ENCODE data around the gene LMX1A. TPM values are rescaled to one million over a fixed set of nuclear protein-coding genes. Genes with fewer than 3 reads are reported as not detected.

The LMX1A gene
- polyA plus RNA-seq, 1 donor from 2014 or later, result 0.47 TPM

- no peaks in the 10 kb centered on the region for H3K9me3 ChIP-seq (ENCODE audit: low read length)
- H3K9ac ChIP-seq (ENCODE audit: low read length), result no peak overlapping the region
- H3K79me2 ChIP-seq (replicated peaks; ENCODE audit: insufficient read depth, low read length), result no peaks in the 10 kb centered on the region
These were observed 32.5 kb downstream of the LMX1A start for GRCh38 chr1:165324050-165324449.

GRCh38 chr1:165317612-165318011 lies 38.9 kb downstream of the LMX1A start:
- Histone ChIP-seq H3K4me2 (ENCODE audit: low read length) (no peak overlapping the region), H3K4me3 (ENCODE audit: low read length) (no peak overlapping the region), H3K79me2 (replicated peaks; ENCODE audit: insufficient read depth, low read length) (no peaks in the 10 kb centered on the region), H3K36me3 (ENCODE audit: insufficient read depth, low read length) (no peaks in the 10 kb centered on the region), H3F3A (ENCODE audit: insufficient read depth, low read length, poor library complexity, severe bottlenecking) (no peaks in the 10 kb centered on the region), H3K9me3 (ENCODE audit: low read length) (no peaks in the 10 kb centered on the region), H2AFZ (ENCODE audit: low read depth, low read length) (no peak overlapping the region), H3K9ac (ENCODE audit: low read length) (no peak overlapping the region), H3K9me2 (ENCODE audit: insufficient read depth, low read length) (no peaks in the 10 kb centered on the region), H3K27me3 (ENCODE audit: insufficient read depth, low read depth, low read length) (no peaks in the 10 kb centered on the region), H4K20me1 (ENCODE audit: insufficient read depth) (no peaks in the 10 kb centered on the region), H3K27ac (ENCODE audit: low read length) (no peak overlapping the region)
- TF ChIP-seq SMC3 (conservative IDR thresholded peaks at IDR 0.05; ENCODE audit: poor library complexity) (no peak), EZH2 (IDR thresholded peaks at IDR 0.05; ENCODE audit: borderline replicate concordance, insufficient read depth, low read length, poor library complexity, severe bottlenecking) (no peak), TAF1 (IDR thresholded peaks at IDR 0.05; ENCODE audit: low read depth) (no peak), MXI1 (conservative IDR thresholded peaks at IDR 0.05; ENCODE audit: poor library complexity, severe bottlenecking) (no peak), EP300 (conservative IDR thresholded peaks at IDR 0.05; ENCODE audit: poor library complexity, severe bottlenecking) (no peak), CTCF (IDR thresholded peaks at IDR 0.05; ENCODE audit: poor library complexity, severe bottlenecking) (no peak), REST (IDR thresholded peaks at IDR 0.05; ENCODE audit: borderline replicate concordance) (no peak)

More at GRCh38 chr1:165324050-165324449, 32.5 kb downstream of the LMX1A start:
- H3F3A ChIP-seq (ENCODE audit: insufficient read depth, low read length, poor library complexity, severe bottlenecking), result no peaks in the 10 kb centered on the region
- H4K20me1 ChIP-seq (ENCODE audit: insufficient read depth), result no peaks in the 10 kb centered on the region
- no peaks in the 10 kb centered on the region for H3K36me3 ChIP-seq (ENCODE audit: insufficient read depth, low read length)
- H3K9me2 ChIP-seq (ENCODE audit: insufficient read depth, low read length), result no peaks in the 10 kb centered on the region
- no peaks in the 10 kb centered on the region for H3K27me3 ChIP-seq (ENCODE audit: insufficient read depth, low read depth, low read length)
- no peak overlapping the region for H3K4me2 ChIP-seq (ENCODE audit: low read length)
- H3K27ac ChIP-seq (ENCODE audit: low read length), result no peak overlapping the region
- H3K4me3 ChIP-seq (ENCODE audit: low read length), result no peak overlapping the region
- H2AFZ ChIP-seq (ENCODE audit: low read depth, low read length), result no peak overlapping the region
- TF ChIP-seq REST (IDR thresholded peaks at IDR 0.05; ENCODE audit: borderline replicate concordance) (no peak), CTCF (IDR thresholded peaks at IDR 0.05; ENCODE audit: poor library complexity, severe bottlenecking) (no peak), EP300 (conservative IDR thresholded peaks at IDR 0.05; ENCODE audit: poor library complexity, severe bottlenecking) (no peak), POLR2AphosphoS5 (IDR thresholded peaks at IDR 0.05) (no peak), EZH2 (IDR thresholded peaks at IDR 0.05; ENCODE audit: borderline replicate concordance, insufficient read depth, low read length, poor library complexity, severe bottlenecking) (no peak)

Measured in neural cell (in vitro differentiated cells).